Neutrophil (primary cell): ENCODE data around the gene LAD1.

Experiments
- H3K27ac ChIP-seq: fragments of 200-600 bp; sonication (generic); 2 replicates; pipeline ENCODE4 v1.5.1; 2016; ENCODE audit warnings: mild to moderate bottlenecking, moderate library complexity
- H3K27me3 ChIP-seq: fragments of 200-600 bp; sonication (generic); 2 replicates; pipeline ENCODE4 v1.6.0; 2016; ENCODE audit warnings: mild to moderate bottlenecking
- H3K36me3 ChIP-seq: fragments of 200-600 bp; sonication (generic); 2 replicates; pipeline ENCODE4 v1.5.1; 2017
- H3K4me1 ChIP-seq, 2 experiments: fragments of 200-600 bp in 1 of 2; sonication (generic) in 1 of 2; 1 replicate in 1 of 2; 2 replicates in 1 of 2; pipeline versions ENCODE4 v1.5.1 to v1.6.1; 2013 to 2016; ENCODE audit warnings: low read depth in 1 of 2, low read length in 1 of 2, mild to moderate bottlenecking in 1 of 2, moderate library complexity in 1 of 2; ENCODE audit not compliant: control insufficient read depth in 1 of 2, insufficient read depth in 1 of 2
- H3K4me3 ChIP-seq, 2 experiments: fragments of 200-600 bp in 1 of 2; sonication (generic) in 1 of 2; 1 replicate in 1 of 2; 2 replicates in 1 of 2; pipeline ENCODE4 v1.5.1; 2013 to 2016; ENCODE audit warnings: low read depth in 1 of 2, low read length in 1 of 2, mild to moderate bottlenecking in 1 of 2, moderate library complexity in 1 of 2
- H3K9me3 ChIP-seq: fragments of 200-600 bp; sonication (generic); 2 replicates; pipeline ENCODE4 v1.5.1; 2016
- CTCF ChIP-seq: fragments of 200-600 bp; sonication (generic); IDR thresholded peaks from 2 replicates; pipeline ENCODE4 v1.5.1; 2016; ENCODE audit warnings: antibody characterized with exemption

LAD1 gene

GRCh38 chr1:201429736-201430501 lies 30.8 kb upstream of the LAD1 start:
- H3K27ac ChIP-seq = no peak overlapping the region
- no peak for TF ChIP-seq CTCF
- H3K36me3 ChIP-seq = no peaks in the 10 kb centered on the region
- peaks cover 7% of the 10 kb centered on the region for H3K27me3 ChIP-seq
- no peaks in the 10 kb centered on the region for H3K4me1 ChIP-seq
- H3K4me3 ChIP-seq = no peak overlapping the region
- H3K9me3 ChIP-seq = no peaks in the 10 kb centered on the region

GRCh38 chr1:201427963-201428362 lies 28.8 kb upstream of the LAD1 start:
- Histone ChIP-seq H3K4me1 (no peaks in the 10 kb centered on the region), H3K36me3 (no peaks in the 10 kb centered on the region), H3K4me3 (no peak overlapping the region), H3K27ac (no peak overlapping the region), H3K27me3 (peaks cover 7% of the 10 kb centered on the region), H3K9me3 (no peaks in the 10 kb centered on the region)
- no peak for TF ChIP-seq CTCF

- Histone ChIP-seq H3K36me3 (no peaks in the 10 kb centered on the region), H3K27me3 (peaks cover 7% of the 10 kb centered on the region), H3K4me1 (no peaks in the 10 kb centered on the region), H3K9me3 (no peaks in the 10 kb centered on the region), H3K4me3 (no peak overlapping the region), H3K27ac (no peak overlapping the region)
- TF ChIP-seq CTCF = no peak
Measured at GRCh38 chr1:201426479-201427310, 27.6 kb upstream of the LAD1 start.

- Histone ChIP-seq H3K9me3 (no peaks in the 10 kb centered on the region), H3K36me3 (no peaks in the 10 kb centered on the region), H3K27ac (no peak overlapping the region), H3K4me3 (no peak overlapping the region), H3K4me1 (no peaks in the 10 kb centered on the region), H3K27me3 (peaks cover 11% of the 10 kb centered on the region)
- TF ChIP-seq CTCF = no peak
Measured at GRCh38 chr1:201424146-201424545, 25.0 kb upstream of the LAD1 start.

GRCh38 chr1:201423655-201424054 lies 24.5 kb upstream of the LAD1 start:
- TF ChIP-seq CTCF = no peak
- H3K4me3 ChIP-seq = no peak overlapping the region
- H3K27me3 ChIP-seq = peaks cover 11% of the 10 kb centered on the region
- no peaks in the 10 kb centered on the region for H3K9me3 ChIP-seq
- no peaks in the 10 kb centered on the region for H3K4me1 ChIP-seq
- H3K27ac ChIP-seq = no peak overlapping the region
- no peaks in the 10 kb centered on the region for H3K36me3 ChIP-seq
